Smooth muscle cell (in vitro differentiated cells): ENCODE results near the gene SND1. TPM values are rescaled to one million over a fixed set of nuclear protein-coding genes. Genes with fewer than 3 reads are reported as not detected.

Experiments used
- DNase-seq: peaks from one replicate; lab custom pipeline; 2025; ENCODE audit not compliant: unreplicated experiment; lab: John Stamatoyannopoulos, UW
- H2AFZ ChIP-seq: fragments of 200-600 bp; sonication (generic); 2 replicates; pipeline ENCODE4 v1.6.0; 2016; ENCODE audit warnings: antibody characterized with exemption, low read depth, mild to moderate bottlenecking
- H3F3A ChIP-seq: fragments of 200-600 bp; sonication (generic); 2 replicates; pipeline ENCODE4 v1.6.0; 2017; ENCODE audit warnings: antibody characterized with exemption, low read depth
- H3K27ac ChIP-seq: fragments of 200-600 bp; sonication (generic); 2 replicates; pipeline ENCODE4 v1.5.1; 2016; ENCODE audit warnings: low read depth, mild to moderate bottlenecking
- H3K27me3 ChIP-seq: fragments of 200-600 bp; sonication (generic); 2 replicates; pipeline ENCODE4 v1.6.1; 2016; ENCODE audit warnings: low read depth, mild to moderate bottlenecking
- H3K36me3 ChIP-seq: fragments of 200-600 bp; sonication (generic); 2 replicates; pipeline ENCODE4 v1.5.1; 2016; ENCODE audit warnings: low read depth
- H3K4me1 ChIP-seq: fragments of 200-600 bp; sonication (generic); 2 replicates; pipeline ENCODE4 v1.5.1; 2016; ENCODE audit warnings: low read depth
- H3K4me2 ChIP-seq: fragments of 200-600 bp; sonication (generic); 2 replicates; pipeline ENCODE4 v1.6.0; 2016; ENCODE audit warnings: mild to moderate bottlenecking
- H3K4me3 ChIP-seq: fragments of 200-600 bp; sonication (generic); 2 replicates; pipeline ENCODE4 v1.5.1; 2016; ENCODE audit warnings: mild to moderate bottlenecking
- H3K79me2 ChIP-seq: fragments of 200-600 bp; sonication (generic); 2 replicates; pipeline ENCODE4 v1.6.0; 2016; ENCODE audit warnings: low read depth, mild to moderate bottlenecking
- H3K9ac ChIP-seq: fragments of 200-600 bp; sonication (generic); 2 replicates; pipeline ENCODE4 v1.6.0; 2016; ENCODE audit warnings: low read depth
- H3K9me3 ChIP-seq: fragments of 200-600 bp; sonication (generic); replicated peaks from 2 replicates; pipeline ENCODE4 v1.5.1; 2016; ENCODE audit warnings: low read depth
- H4K20me1 ChIP-seq: fragments of 200-600 bp; sonication (generic); 2 replicates; pipeline ENCODE4 v1.6.0; 2016; ENCODE audit warnings: low read depth
- WGBS: methylation state at CpG from one replicate; pipeline ENCODE4 v1.1.7; 2016; ENCODE audit warnings: low lambda C conversion rate; 5-methylcytosine and 5-hydroxymethylcytosine counted together
- polyA plus RNA-seq: library from polyadenylated mRNA; unstranded; fragments of >200 nt; fragmentation: Nextera tagmentation; extraction: Ambion mirVana; gene quantifications from 2 replicates; pipeline ENCODE4 v1.2.1, GENCODE V29; 2016
- total RNA-seq: library from RNA; depleted of rRNA; stranded (reverse); fragments of >200 nt; gene quantifications from 2 replicates; pipeline ENCODE4 v1.2.3, GENCODE V29; 2014
- TF ChIP-seq, protein P1 (sequence below): fragments of 200-600 bp; sonication (generic); IDR thresholded peaks from 2 replicates; pipeline ENCODE4 v1.5.1; 2017; ENCODE audit warnings: borderline replicate concordance, mild to moderate bottlenecking, antibody characterized with exemption; ENCODE audit not compliant: insufficient read depth, poor library complexity, severe bottlenecking

Gene SND1
- total and polyA plus RNA-seq, 2 experiments from 2014 or later = 129 to 136 TPM

DNA sequence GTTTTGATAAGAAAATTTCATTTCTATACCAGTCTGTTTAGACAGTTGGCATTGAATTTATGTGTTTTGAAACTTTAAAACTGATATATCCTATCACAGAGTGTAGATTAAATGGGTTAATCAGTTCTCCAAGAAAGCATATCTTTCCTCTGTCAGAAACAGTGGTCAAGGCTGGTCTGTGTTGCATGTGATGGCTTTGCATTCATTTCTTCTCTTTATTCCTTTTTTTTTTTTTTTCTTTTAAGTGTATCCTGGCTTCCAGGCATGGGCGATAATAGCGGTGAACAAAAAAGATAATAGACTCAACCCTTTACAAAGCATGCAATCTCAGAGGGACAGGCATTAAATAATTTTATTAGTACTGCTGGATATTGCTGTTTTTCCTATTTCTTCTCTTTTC is 242.6 kb downstream of the SND1 start:
- no peak overlapping the region for H3K4me3 ChIP-seq
- peaks cover 24% of the 10 kb centered on the region for H3K79me2 ChIP-seq
- H3K4me2 ChIP-seq = no peak overlapping the region
- DNase-seq = no peak
- no peak overlapping the region for H3K9ac ChIP-seq
- peaks cover 3% of the 10 kb centered on the region for H3K36me3 ChIP-seq
- no peak overlapping the region for H2AFZ ChIP-seq
- H3K27ac ChIP-seq = no peak overlapping the region
- H3K27me3 ChIP-seq = no peaks in the 10 kb centered on the region
- WGBS = 91% methylated on average over 2 of the region's 2 CpGs
- no peaks in the 10 kb centered on the region for H3F3A ChIP-seq
- peaks cover 100% of the 10 kb centered on the region for H4K20me1 ChIP-seq
- TF ChIP-seq, protein P1, sequence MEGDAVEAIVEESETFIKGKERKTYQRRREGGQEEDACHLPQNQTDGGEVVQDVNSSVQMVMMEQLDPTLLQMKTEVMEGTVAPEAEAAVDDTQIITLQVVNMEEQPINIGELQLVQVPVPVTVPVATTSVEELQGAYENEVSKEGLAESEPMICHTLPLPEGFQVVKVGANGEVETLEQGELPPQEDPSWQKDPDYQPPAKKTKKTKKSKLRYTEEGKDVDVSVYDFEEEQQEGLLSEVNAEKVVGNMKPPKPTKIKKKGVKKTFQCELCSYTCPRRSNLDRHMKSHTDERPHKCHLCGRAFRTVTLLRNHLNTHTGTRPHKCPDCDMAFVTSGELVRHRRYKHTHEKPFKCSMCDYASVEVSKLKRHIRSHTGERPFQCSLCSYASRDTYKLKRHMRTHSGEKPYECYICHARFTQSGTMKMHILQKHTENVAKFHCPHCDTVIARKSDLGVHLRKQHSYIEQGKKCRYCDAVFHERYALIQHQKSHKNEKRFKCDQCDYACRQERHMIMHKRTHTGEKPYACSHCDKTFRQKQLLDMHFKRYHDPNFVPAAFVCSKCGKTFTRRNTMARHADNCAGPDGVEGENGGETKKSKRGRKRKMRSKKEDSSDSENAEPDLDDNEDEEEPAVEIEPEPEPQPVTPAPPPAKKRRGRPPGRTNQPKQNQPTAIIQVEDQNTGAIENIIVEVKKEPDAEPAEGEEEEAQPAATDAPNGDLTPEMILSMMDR = no peak
- H3K9me3 ChIP-seq = no peaks in the 10 kb centered on the region
- peaks cover 11% of the 10 kb centered on the region for H3K4me1 ChIP-seq

DNA sequence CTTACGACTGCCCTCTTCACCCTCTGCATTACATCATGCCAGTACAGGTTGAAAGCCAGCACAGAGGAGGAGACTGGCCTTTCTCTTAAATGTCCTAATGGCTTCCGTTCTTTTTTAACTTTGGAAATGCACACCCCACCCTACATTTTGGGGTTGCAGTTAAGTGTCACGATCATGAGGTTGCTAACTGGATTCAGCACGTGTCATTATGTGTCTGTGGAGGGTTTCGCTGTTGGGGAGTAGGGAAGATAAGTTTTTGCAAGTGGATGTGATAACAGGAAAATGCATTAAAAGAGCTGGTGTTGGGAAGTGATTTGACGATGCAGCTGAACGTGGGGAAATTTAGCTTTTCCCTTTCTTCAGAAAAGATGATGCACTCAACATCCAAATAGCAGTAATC is 243.4 kb downstream of the SND1 start:
- peaks cover 30% of the 10 kb centered on the region for H3K79me2 ChIP-seq

DNA sequence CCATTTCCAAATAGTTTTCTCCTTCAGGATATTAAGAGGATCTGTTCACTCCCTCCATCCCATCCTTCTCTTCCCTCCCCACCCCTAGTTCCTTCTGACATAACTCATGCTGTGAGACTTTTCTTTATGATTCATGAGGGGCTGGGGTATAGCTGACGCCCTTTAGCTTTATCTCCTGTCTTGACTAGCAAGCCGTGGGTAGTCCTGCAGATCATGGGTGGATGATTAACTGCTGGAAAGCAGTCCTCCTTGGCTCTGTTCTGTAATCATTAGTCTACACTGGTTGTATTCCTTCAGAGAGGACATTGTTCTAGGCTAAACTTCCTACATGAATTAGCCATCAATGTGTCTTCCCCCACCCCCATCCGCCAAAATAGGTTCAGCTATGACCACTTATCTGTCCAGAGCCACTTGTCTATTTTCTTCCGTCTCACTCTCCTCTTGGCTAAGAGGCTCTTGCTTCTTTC is 243.9 kb downstream of the SND1 start:
- Histone ChIP-seq H3K36me3 (no peaks in the 10 kb centered on the region), H3K9me3 (no peaks in the 10 kb centered on the region), H3F3A (peaks cover 3% of the 10 kb centered on the region), H4K20me1 (peaks cover 100% of the 10 kb centered on the region), H3K9ac (no peak overlapping the region), H3K4me3 (no peak overlapping the region), H3K79me2 (peaks cover 30% of the 10 kb centered on the region), H3K4me2 (peak overlapping the region; percentile 18), H3K27ac (no peak overlapping the region), H3K27me3 (no peaks in the 10 kb centered on the region), H3K4me1 (peaks cover 19% of the 10 kb centered on the region), H2AFZ (no peak overlapping the region)
- 51% methylated on average over 4 of the region's 4 CpGs for WGBS
- DNase-seq = no peak
- TF ChIP-seq, protein P1 = no peak

More for the DNA sequence above, 243.4 kb downstream of the SND1 start:
- peaks cover 15% of the 10 kb centered on the region for H3K4me1 ChIP-seq
- H3K4me2 ChIP-seq = no peak overlapping the region
- 79% methylated on average over 7 of the region's 7 CpGs for WGBS
- no peak overlapping the region for H3K9ac ChIP-seq
- H3K4me3 ChIP-seq = no peak overlapping the region
- H4K20me1 ChIP-seq = peaks cover 100% of the 10 kb centered on the region
- H3K9me3 ChIP-seq = no peaks in the 10 kb centered on the region
- no peaks in the 10 kb centered on the region for H3K27me3 ChIP-seq
- TF ChIP-seq, protein P1 = no peak
- no peak for DNase-seq
- H2AFZ ChIP-seq = no peak overlapping the region
- no peak overlapping the region for H3K27ac ChIP-seq
- no peaks in the 10 kb centered on the region for H3K36me3 ChIP-seq
- H3F3A ChIP-seq = peaks cover 3% of the 10 kb centered on the region

DNA sequence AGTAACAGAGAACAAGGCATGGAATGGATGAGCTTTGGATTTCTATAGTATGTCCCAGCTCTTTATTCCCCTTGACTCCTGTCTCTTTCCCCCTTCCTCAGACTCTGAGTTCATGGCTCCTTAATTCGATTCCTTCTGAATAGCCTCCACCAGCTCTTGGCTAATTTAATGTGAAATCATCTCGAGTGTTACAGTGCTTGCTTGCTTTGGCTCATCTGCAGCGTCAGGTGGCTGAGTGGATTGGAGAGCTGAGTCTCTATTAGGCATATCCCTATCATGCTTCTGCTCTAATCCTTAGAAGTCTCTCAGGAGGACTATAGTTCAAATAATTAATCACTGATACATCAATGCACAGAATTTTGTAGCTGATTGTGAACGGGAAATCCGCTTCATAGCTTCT is 244.7 kb downstream of the SND1 start:
- Histone ChIP-seq H3K79me2 (peaks cover 30% of the 10 kb centered on the region), H4K20me1 (peaks cover 100% of the 10 kb centered on the region), H2AFZ (no peak overlapping the region), H3K36me3 (no peaks in the 10 kb centered on the region), H3K4me2 (no peak overlapping the region), H3K4me1 (peaks cover 27% of the 10 kb centered on the region), H3K27me3 (no peaks in the 10 kb centered on the region), H3K9me3 (no peaks in the 10 kb centered on the region), H3F3A (peaks cover 3% of the 10 kb centered on the region), H3K27ac (no peak overlapping the region), H3K4me3 (no peak overlapping the region), H3K9ac (no peak overlapping the region)
- no peak for DNase-seq
- 97% methylated on average over 5 of the region's 5 CpGs for WGBS
- TF ChIP-seq, protein P1 = no peak
